ENCODE measurements around the gene CASP10. TPM values are rescaled to one million over a fixed set of nuclear protein-coding genes. Genes with fewer than 3 reads are reported as not detected.
A peak's percentile ranks its signal among the peaks of the same experiment; 100 is the strongest.

Gene CASP10
- polyA plus RNA-seq, 1 of the 3 experiments (the other 2 are of a cell fraction) = 0.12 TPM

DNA sequence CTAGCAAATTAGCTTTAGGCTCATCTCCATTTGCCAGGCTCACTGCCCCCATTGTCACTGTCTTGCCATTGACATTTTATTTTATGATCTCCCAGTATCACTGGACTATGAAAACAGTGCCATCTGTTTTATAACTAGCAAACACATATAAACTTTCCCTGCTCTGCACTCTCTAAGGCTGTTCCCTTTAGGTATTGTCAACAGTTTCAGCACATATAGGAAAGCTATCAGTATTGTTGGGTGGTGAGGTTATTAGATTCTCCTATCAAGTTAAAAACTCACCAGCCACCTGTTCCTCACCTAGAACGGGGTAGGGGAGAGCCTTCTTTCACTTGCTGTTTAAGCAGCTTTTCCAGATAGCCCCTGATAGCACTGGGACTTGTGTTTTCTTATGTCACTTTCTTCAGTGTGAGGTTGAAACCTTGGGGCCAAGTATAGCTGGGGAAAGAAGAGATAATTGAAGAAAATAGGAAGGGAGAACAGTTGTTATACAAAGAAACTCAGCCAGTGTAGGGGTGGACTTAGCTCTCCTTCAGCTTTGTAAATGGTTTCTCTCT, 34.4 kb upstream of the CASP10 start:
- H4K20me1 ChIP-seq (ENCODE audit: insufficient read depth) = no peaks in the 10 kb centered on the region
- CTCF ChIA-PET = interaction anchor here (0.8 to 2.6 kb wide), 2 partner anchors 10 to 79 kb away, joined by 3 to 23 read pairs; no protein-coding TSS in a partner anchor
- TF ChIP-seq ELF1 (IDR thresholded peaks at IDR 0.05) (no peak), EZH2phosphoT487 (IDR thresholded peaks at IDR 0.05; ENCODE audit: borderline replicate concordance, low read depth) (no peak), RCOR1 (IDR thresholded peaks at IDR 0.05; ENCODE audit: low read length) (no peak), TAF1 (IDR thresholded peaks at IDR 0.05; ENCODE audit: borderline replicate concordance, low read depth, low read length) (no peak), RFX5 (IDR thresholded peaks at IDR 0.05; ENCODE audit: low read length) (no peak), RAD21 (IDR thresholded peaks at IDR 0.05; ENCODE audit: low read length) (no peak), GABPA (IDR thresholded peaks at IDR 0.05; ENCODE audit: low read depth) (no peak), SIN3A (IDR thresholded peaks at IDR 0.05; ENCODE audit: borderline replicate concordance, low read depth, low read length) (no peak), RXRA (IDR thresholded peaks at IDR 0.05; ENCODE audit: borderline replicate concordance, low read depth) (no peak), MEF2A (IDR thresholded peaks at IDR 0.05; ENCODE audit: borderline replicate concordance, low read depth) (no peak), TEAD4 (IDR thresholded peaks at IDR 0.05; ENCODE audit: borderline replicate concordance, insufficient read depth) (no peak), CTCF (IDR thresholded peaks at IDR 0.05) (no peak), NRF1 (IDR thresholded peaks at IDR 0.05; ENCODE audit: low read depth, low read length) (no peak), TCF12 (IDR thresholded peaks at IDR 0.05) (no peak), FOSL2 (IDR thresholded peaks at IDR 0.05; ENCODE audit: borderline replicate concordance, low read depth) (no peak)
- TF ChIP-seq, protein P1, sequence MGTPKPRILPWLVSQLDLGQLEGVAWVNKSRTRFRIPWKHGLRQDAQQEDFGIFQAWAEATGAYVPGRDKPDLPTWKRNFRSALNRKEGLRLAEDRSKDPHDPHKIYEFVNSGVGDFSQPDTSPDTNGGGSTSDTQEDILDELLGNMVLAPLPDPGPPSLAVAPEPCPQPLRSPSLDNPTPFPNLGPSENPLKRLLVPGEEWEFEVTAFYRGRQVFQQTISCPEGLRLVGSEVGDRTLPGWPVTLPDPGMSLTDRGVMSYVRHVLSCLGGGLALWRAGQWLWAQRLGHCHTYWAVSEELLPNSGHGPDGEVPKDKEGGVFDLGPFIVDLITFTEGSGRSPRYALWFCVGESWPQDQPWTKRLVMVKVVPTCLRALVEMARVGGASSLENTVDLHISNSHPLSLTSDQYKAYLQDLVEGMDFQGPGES (IDR thresholded peaks at IDR 0.05; ENCODE audit: low read depth, low read length) = no peak
- TF ChIP-seq, protein P2, sequence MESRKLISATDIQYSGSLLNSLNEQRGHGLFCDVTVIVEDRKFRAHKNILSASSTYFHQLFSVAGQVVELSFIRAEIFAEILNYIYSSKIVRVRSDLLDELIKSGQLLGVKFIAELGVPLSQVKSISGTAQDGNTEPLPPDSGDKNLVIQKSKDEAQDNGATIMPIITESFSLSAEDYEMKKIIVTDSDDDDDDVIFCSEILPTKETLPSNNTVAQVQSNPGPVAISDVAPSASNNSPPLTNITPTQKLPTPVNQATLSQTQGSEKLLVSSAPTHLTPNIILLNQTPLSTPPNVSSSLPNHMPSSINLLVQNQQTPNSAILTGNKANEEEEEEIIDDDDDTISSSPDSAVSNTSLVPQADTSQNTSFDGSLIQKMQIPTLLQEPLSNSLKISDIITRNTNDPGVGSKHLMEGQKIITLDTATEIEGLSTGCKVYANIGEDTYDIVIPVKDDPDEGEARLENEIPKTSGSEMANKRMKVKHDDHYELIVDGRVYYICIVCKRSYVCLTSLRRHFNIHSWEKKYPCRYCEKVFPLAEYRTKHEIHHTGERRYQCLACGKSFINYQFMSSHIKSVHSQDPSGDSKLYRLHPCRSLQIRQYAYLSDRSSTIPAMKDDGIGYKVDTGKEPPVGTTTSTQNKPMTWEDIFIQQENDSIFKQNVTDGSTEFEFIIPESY (IDR thresholded peaks at IDR 0.05; ENCODE audit: borderline replicate concordance, low read depth) = no peak

More for the DNA sequence above, 34.4 kb upstream of the CASP10 start:
- Histone ChIP-seq H3F3A (replicated peaks; ENCODE audit: insufficient read depth) (peaks cover 48% of the 10 kb centered on the region), H3K4me1 (ENCODE audit: control insufficient read depth in 1 of 2, insufficient read depth in 2 of 2, low read depth in 1 of 2, low read length in 1 of 2) (peaks cover 6 to 41% of the 10 kb centered on the region in 2 experiments), H3K9me2 (no peaks in the 10 kb centered on the region), H3K4me2 (peak overlapping the region; percentile 21; the same call in 1 of the 2 replicates), H3K4me3 (ENCODE audit: low read depth in 2 of 2, low read length in 1 of 2) (no peak overlapping the region), H2AFZ (ENCODE audit: low read depth) (no peak overlapping the region), H3K79me2 (ENCODE audit: insufficient read depth) (peaks cover 32% of the 10 kb centered on the region; the same call in 1 of the 2 replicates), H3K27me3 (ENCODE audit: insufficient read depth) (no peaks in the 10 kb centered on the region), H3K9me3 (no peaks in the 10 kb centered on the region), H3K27ac (ENCODE audit: low read depth in 2 of 2, low read length in 1 of 2) (peak overlapping the region; percentile 81 to 100; a peak in 3 of 4 replicates), H3K9ac (peak overlapping the region; percentile 88), H3K36me3 (replicated peaks in 1 of 2; ENCODE audit: control insufficient read depth in 1 of 2, insufficient read depth in 2 of 2, low read length in 1 of 2) (peaks cover 0 to 44% of the 10 kb centered on the region in 2 experiments)
- WGBS (ENCODE audit: low lambda C conversion rate) = 64% methylated on average over 1 of the region's 1 CpG
- DNase-seq = no peak
- POLR2A ChIA-PET = no interaction called here

All from SK-N-SH (cell line).